Stimulated activated naive CD8-positive, alpha-beta T cell treated with anti-CD3 and anti-CD28 coated beads, Interleukin-15, Interleukin-2, amounts not matched to agents 100 ng/mL and 50 ng/mL, for 24 hours (primary cell): Measurements from ENCODE around the gene ST7L.
"Not testable (repeated sequence)": the region's sequence is repeated elsewhere in the genome, so short reads cannot be mapped to it uniquely, and the experiment has no call there.

Experiments used
- H3K27ac Mint-ChIP-seq: one replicate; pipeline ENCODE4 v1.8.0; 2021; ENCODE audit warnings: mild to moderate bottlenecking, mixed read lengths
- H3K27me3 Mint-ChIP-seq: one replicate; pipeline ENCODE4 v1.8.0; 2021; ENCODE audit warnings: mixed read lengths
- H3K36me3 Mint-ChIP-seq: one replicate; pipeline ENCODE4 v1.8.0; 2021; ENCODE audit warnings: low read depth, mixed read lengths
- H3K4me1 Mint-ChIP-seq: one replicate; pipeline ENCODE4 v1.8.0; 2021; ENCODE audit warnings: low read depth, mixed read lengths
- H3K4me3 Mint-ChIP-seq: one replicate; pipeline ENCODE4 v1.8.0; 2021; ENCODE audit warnings: mild to moderate bottlenecking, mixed read lengths
- H3K9me3 Mint-ChIP-seq: one replicate; pipeline ENCODE4 v1.8.0; 2021; ENCODE audit warnings: mixed read lengths

The ST7L gene

GRCh38 chr1:112628516-112628915, 9.6 kb upstream of the ST7L start:
- H3K27ac Mint-ChIP-seq = no peak overlapping the region
- peaks cover 94% of the 10 kb centered on the region for H3K4me1 Mint-ChIP-seq
- no peaks in the 10 kb centered on the region for H3K27me3 Mint-ChIP-seq
- peaks cover 81% of the 10 kb centered on the region for H3K36me3 Mint-ChIP-seq
- H3K9me3 Mint-ChIP-seq = peaks cover 6% of the 10 kb centered on the region
- no peak overlapping the region for H3K4me3 Mint-ChIP-seq

DNA sequence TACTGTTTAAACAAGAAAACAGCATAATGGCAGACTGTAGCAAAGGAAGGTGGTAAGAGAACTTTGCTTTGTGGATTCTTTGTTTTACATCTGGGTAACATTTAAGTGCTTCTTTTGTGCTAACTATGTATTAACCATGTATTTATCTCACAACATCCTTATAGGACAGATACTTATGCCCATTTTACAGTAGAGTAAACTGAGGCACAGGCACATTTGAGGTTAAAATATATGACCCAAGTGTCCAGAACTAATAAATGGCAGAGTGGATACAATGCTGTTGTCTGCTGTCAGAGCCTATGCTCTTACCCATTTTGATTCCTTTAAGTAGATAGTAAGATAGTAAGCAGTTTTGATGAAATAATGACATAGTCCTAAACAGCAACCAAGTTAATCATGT, 7.9 kb upstream of the ST7L start:
- H3K4me3 Mint-ChIP-seq = peak overlapping the region; percentile 28
- peaks cover 81% of the 10 kb centered on the region for H3K36me3 Mint-ChIP-seq
- no peaks in the 10 kb centered on the region for H3K27me3 Mint-ChIP-seq
- peaks cover 96% of the 10 kb centered on the region for H3K4me1 Mint-ChIP-seq
- peaks cover 6% of the 10 kb centered on the region for H3K9me3 Mint-ChIP-seq
- no peak overlapping the region for H3K27ac Mint-ChIP-seq

GRCh38 chr1:112626193-112626592, 7.3 kb upstream of the ST7L start:
- Mint-ChIP-seq H3K4me3 (peak overlapping the region; percentile 28), H3K27me3 (no peaks in the 10 kb centered on the region), H3K27ac (peak overlapping the region; percentile 74), H3K9me3 (peaks cover 6% of the 10 kb centered on the region), H3K4me1 (peaks cover 93% of the 10 kb centered on the region), H3K36me3 (peaks cover 76% of the 10 kb centered on the region)

DNA sequence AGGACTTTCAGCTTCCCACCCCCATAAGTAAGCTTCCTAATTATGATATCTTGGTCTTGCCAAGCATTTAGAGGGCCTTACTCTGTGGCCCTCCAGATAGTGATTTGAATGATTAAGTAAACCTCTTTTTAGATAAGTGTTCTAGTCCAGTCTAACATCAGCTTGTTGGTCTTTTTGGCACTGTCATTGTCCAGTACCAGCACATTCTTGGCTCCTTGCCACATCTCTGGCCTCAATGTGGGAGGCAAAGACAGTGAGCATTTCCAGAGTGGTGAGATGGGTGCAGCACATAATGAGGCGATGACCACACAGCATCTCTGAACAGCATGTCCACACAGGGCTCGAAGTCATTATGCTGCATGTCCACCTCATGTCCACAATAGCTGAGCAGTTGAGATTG, 6.8 kb upstream of the ST7L start:
- peak overlapping the region; percentile 53 for H3K27ac Mint-ChIP-seq
- peak overlapping the region; percentile 25 for H3K4me3 Mint-ChIP-seq
- no peaks in the 10 kb centered on the region for H3K27me3 Mint-ChIP-seq
- H3K4me1 Mint-ChIP-seq = peaks cover 93% of the 10 kb centered on the region
- peaks cover 6% of the 10 kb centered on the region for H3K9me3 Mint-ChIP-seq
- H3K36me3 Mint-ChIP-seq = peaks cover 75% of the 10 kb centered on the region

GRCh38 chr1:112624493-112624892, 5.6 kb upstream of the ST7L start:
- Mint-ChIP-seq H3K4me3 (peak overlapping the region; percentile 51), H3K4me1 (peaks cover 89% of the 10 kb centered on the region), H3K27ac (peak overlapping the region; percentile 53), H3K36me3 (peaks cover 77% of the 10 kb centered on the region)
- H3K9me3 Mint-ChIP-seq, H3K27me3 Mint-ChIP-seq: not testable (repeated sequence)

- no peaks in the 10 kb centered on the region for H3K9me3 Mint-ChIP-seq
- H3K27ac Mint-ChIP-seq = peak overlapping the region; percentile 100
- peaks cover 40% of the 10 kb centered on the region for H3K36me3 Mint-ChIP-seq
- H3K4me3 Mint-ChIP-seq = peak overlapping the region; percentile 100
- H3K27me3 Mint-ChIP-seq = no peaks in the 10 kb centered on the region
- peaks cover 62% of the 10 kb centered on the region for H3K4me1 Mint-ChIP-seq
Measured at GRCh38 chr1:112620377-112620695, 1.4 kb upstream of the ST7L start.

GRCh38 chr1:112619518-112620376, 806 bp upstream of the ST7L start, which contains the start of gene CAPZA1:
Gene CAPZA1, plus strand, starts transcription at chr1:112619832. Its CDS starts 13 bp downstream, at chr1:112619845.
- Mint-ChIP-seq H3K9me3 (no peaks in the 10 kb centered on the region), H3K4me1 (peaks cover 56% of the 10 kb centered on the region), H3K36me3 (peaks cover 34% of the 10 kb centered on the region), H3K27me3 (no peaks in the 10 kb centered on the region), H3K4me3 (peak within 1 kb of the TSS; percentile 100), H3K27ac (peak within 1 kb of the TSS; percentile 100)

DNA sequence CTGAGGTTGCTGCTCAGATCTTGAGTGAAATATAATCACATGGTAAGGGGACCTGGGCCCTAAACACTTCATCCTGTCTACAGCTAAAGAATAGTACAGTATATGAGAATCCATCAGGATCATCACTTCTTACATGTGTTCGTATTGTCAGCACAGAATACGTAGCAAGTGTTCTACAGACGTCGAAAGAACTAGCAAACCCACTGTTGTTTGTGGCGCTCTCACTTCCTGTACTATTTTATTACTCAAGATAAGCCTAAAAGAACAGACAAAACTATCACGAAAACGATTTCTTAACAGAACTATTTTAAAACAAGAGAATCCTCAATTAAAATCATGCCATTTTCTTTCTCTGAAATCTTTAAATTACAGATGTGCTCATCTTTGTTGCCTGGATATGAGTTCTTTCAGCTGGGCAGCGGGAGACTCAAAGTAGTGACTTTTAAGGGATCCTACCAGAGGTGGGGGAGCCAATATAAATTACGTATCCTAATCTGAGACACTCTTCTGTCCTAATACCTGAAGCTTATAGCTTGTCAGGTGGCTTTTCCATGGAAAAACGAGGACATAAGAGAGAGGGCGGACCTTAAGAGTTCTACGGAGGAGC, 724 bp downstream of the ST7L start:
- no peaks in the 10 kb centered on the region for H3K9me3 Mint-ChIP-seq
- peaks cover 30% of the 10 kb centered on the region for H3K36me3 Mint-ChIP-seq
- peak overlapping the region; percentile 100 for H3K27ac Mint-ChIP-seq

GRCh38 chr1:112614460-112615065, 4.4 kb downstream of the ST7L start:
- H3K27ac Mint-ChIP-seq = no peak overlapping the region
- H3K9me3 Mint-ChIP-seq = no peaks in the 10 kb centered on the region
- no peak overlapping the region for H3K4me3 Mint-ChIP-seq
- H3K4me1 Mint-ChIP-seq = peaks cover 14% of the 10 kb centered on the region
- H3K27me3 Mint-ChIP-seq = no peaks in the 10 kb centered on the region
- peaks cover 30% of the 10 kb centered on the region for H3K36me3 Mint-ChIP-seq

More for the DNA sequence above, 724 bp downstream of the ST7L start:
- Mint-ChIP-seq H3K4me3 (peak overlapping the region; percentile 100), H3K27me3 (no peaks in the 10 kb centered on the region), H3K4me1 (peaks cover 41% of the 10 kb centered on the region)

- H3K27ac Mint-ChIP-seq = peak overlapping the region; percentile 42
- H3K9me3 Mint-ChIP-seq = no peaks in the 10 kb centered on the region
- H3K27me3 Mint-ChIP-seq = no peaks in the 10 kb centered on the region
- peaks cover 33% of the 10 kb centered on the region for H3K36me3 Mint-ChIP-seq
- no peak overlapping the region for H3K4me3 Mint-ChIP-seq
- H3K4me1 Mint-ChIP-seq = no peaks in the 10 kb centered on the region
Measured at GRCh38 chr1:112605633-112606327, 13.2 kb downstream of the ST7L start.

DNA sequence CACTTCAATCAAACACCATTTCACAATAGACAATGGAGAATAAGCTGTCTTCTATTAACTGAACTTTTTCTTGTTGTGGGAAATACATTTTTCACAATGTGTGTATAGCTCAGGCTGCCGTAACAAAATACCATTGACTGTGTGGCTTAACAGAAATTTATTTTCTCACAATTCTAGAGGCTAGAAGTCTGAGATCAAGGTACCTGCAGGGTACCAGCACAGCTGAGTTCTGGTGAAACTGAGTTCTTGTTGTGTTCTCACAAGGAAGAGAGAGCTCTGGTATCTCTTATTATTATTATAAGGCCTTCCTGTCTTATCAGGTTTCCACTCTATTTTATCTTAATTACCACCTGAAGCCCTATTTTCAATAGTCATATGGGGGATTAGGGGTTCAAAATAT, 15.4 kb downstream of the ST7L start:
- Mint-ChIP-seq H3K36me3 (peaks cover 28% of the 10 kb centered on the region), H3K4me3 (no peak overlapping the region), H3K27me3 (no peaks in the 10 kb centered on the region), H3K9me3 (no peaks in the 10 kb centered on the region), H3K27ac (no peak overlapping the region), H3K4me1 (no peaks in the 10 kb centered on the region)

DNA sequence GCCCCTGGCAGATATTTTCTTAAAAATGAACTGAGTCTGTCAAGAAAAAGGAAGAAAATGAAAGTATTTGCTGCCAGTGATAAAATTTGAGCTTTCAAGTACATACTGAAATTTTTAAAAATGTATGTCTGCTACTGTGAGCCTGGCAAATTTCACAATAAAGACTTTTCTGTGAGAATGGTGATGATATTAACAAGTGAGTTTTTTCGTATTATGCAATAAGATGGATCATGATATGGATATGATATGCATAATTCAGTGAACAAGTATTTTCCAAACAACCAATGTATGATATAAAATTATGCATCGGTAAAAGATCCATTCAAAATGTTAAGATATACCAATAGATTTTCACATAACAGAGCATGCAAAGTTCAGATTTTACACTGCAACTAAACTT, 15.9 kb downstream of the ST7L start:
- Mint-ChIP-seq H3K9me3 (no peaks in the 10 kb centered on the region), H3K27me3 (no peaks in the 10 kb centered on the region), H3K4me3 (no peak overlapping the region), H3K27ac (no peak overlapping the region), H3K4me1 (no peaks in the 10 kb centered on the region), H3K36me3 (peaks cover 24% of the 10 kb centered on the region)

- Mint-ChIP-seq H3K4me3 (no peak overlapping the region), H3K9me3 (no peaks in the 10 kb centered on the region), H3K4me1 (no peaks in the 10 kb centered on the region), H3K27me3 (no peaks in the 10 kb centered on the region), H3K36me3 (peaks cover 18% of the 10 kb centered on the region), H3K27ac (no peak overlapping the region)
Measured at GRCh38 chr1:112599477-112599876, 19.5 kb downstream of the ST7L start.

- no peaks in the 10 kb centered on the region for H3K4me1 Mint-ChIP-seq
- no peaks in the 10 kb centered on the region for H3K27me3 Mint-ChIP-seq
- no peak overlapping the region for H3K4me3 Mint-ChIP-seq
- peaks cover 8% of the 10 kb centered on the region for H3K9me3 Mint-ChIP-seq
- peaks cover 28% of the 10 kb centered on the region for H3K36me3 Mint-ChIP-seq
- no peak overlapping the region for H3K27ac Mint-ChIP-seq
Measured at GRCh38 chr1:112594208-112594876, 24.6 kb downstream of the ST7L start.
